HepG2 (cell line): ENCODE data around the gene CYP4F12. TPM values are rescaled to one million over a fixed set of nuclear protein-coding genes. Genes with fewer than 3 reads are reported as not detected.

Source experiments
- CBX1 ChIP-seq: IDR thresholded peaks from one replicate; pipeline ENCODE4 v1.6.1; 2016; ENCODE audit warnings: antibody characterized with exemption, low read depth
- HMGXB4 ChIP-seq, 2 experiments: sonication (generic) in 1 of 2; formaldehyde crosslinking in 1 of 2; IDR thresholded peaks; 2 replicates each; pipeline versions ENCODE4 v1.4.0 to v1.6.1; 2018 to 2020; ENCODE audit warnings: missing genetic modification reagents in 2 of 2, borderline replicate concordance in 1 of 2, low read depth in 1 of 2, mild to moderate bottlenecking in 1 of 2, missing biosample characterization in 1 of 2
- HNF1A ChIP-seq, 2 experiments: sonication (generic) in 1 of 2; formaldehyde crosslinking in 1 of 2; IDR thresholded peaks; 2 replicates each; pipeline versions ENCODE4 v1.4.0 to v1.6.1; 2016 to 2020; ENCODE audit warnings: borderline replicate concordance in 1 of 2, low read depth in 1 of 2, mild to moderate bottlenecking in 1 of 2, missing genetic modification reagents in 1 of 2
- NCOR1 ChIP-seq: fragments of 200-600 bp; sonication (generic); IDR thresholded peaks from 2 replicates; pipeline ENCODE4 v1.7.0; 2017; ENCODE audit warnings: antibody characterized with exemption, low read length, borderline replicate concordance
- PAF1 ChIP-seq: IDR thresholded peaks from 2 replicates; pipeline ENCODE4 v1.6.1; 2016; ENCODE audit warnings: missing genetic modification reagents, missing compliant biosample characterization
- U2AF2 ChIP-seq: fragments of 200-400 bp; formaldehyde crosslinking; IDR thresholded peaks from 2 replicates; pipeline ENCODE4 v1.6.1; 2017; ENCODE audit warnings: low read depth, mild to moderate bottlenecking, low read length
- ZMYM2 ChIP-seq: sonication (generic); formaldehyde crosslinking; IDR thresholded peaks from 2 replicates; pipeline ENCODE4 v1.8.0; 2022; ENCODE audit warnings: mild to moderate bottlenecking, missing genetic modification reagents
- ZNF121 ChIP-seq: sonication (generic); formaldehyde crosslinking; IDR thresholded peaks from 2 replicates; pipeline ENCODE4 v1.5.0; 2020; ENCODE audit warnings: mild to moderate bottlenecking, missing genetic modification reagents
- ZNF20 ChIP-seq: sonication (generic); formaldehyde crosslinking; IDR thresholded peaks from 2 replicates; pipeline ENCODE4 v1.4.0; 2020; ENCODE audit warnings: mild to moderate bottlenecking, moderate library complexity, missing genetic modification reagents
- ZNF275 ChIP-seq: sonication (generic); formaldehyde crosslinking; IDR thresholded peaks from 2 replicates; pipeline ENCODE4 v1.8.0; 2022; ENCODE audit warnings: missing genetic modification reagents, mild to moderate bottlenecking, inconsistent platforms, borderline replicate concordance
- ZNF362 ChIP-seq: sonication (generic); formaldehyde crosslinking; IDR thresholded peaks from 2 replicates; pipeline ENCODE4 v1.4.0; 2020; ENCODE audit warnings: missing genetic modification reagents, mild to moderate bottlenecking, borderline replicate concordance
- ZNF724P ChIP-seq: sonication (generic); formaldehyde crosslinking; IDR thresholded peaks from 2 replicates; pipeline ENCODE4 v1.8.0; 2022; ENCODE audit warnings: missing genetic modification reagents, borderline replicate concordance
- ZNF83 ChIP-seq: sonication (generic); formaldehyde crosslinking; IDR thresholded peaks from 2 replicates; pipeline ENCODE4 v1.4.0; 2020; ENCODE audit warnings: missing genetic modification reagents, mild to moderate bottlenecking, borderline replicate concordance
- ZNF839 ChIP-seq: sonication (generic); formaldehyde crosslinking; IDR thresholded peaks from 2 replicates; pipeline ENCODE4 v1.4.0; 2020; ENCODE audit warnings: missing genetic modification reagents, mild to moderate bottlenecking, borderline replicate concordance
- ZNF878 ChIP-seq: sonication (generic); formaldehyde crosslinking; IDR thresholded peaks from 2 replicates; pipeline ENCODE4 v1.8.1; 2023; ENCODE audit warnings: mild to moderate bottlenecking, missing genetic modification reagents, moderate library complexity
- polyA plus RNA-seq, 8 experiments: library from polyadenylated mRNA; depleted of rRNA in 3 of 8; stranded (reverse) in 7 of 8; unstranded in 1 of 8; fragments of >200 nt; fragmentation: Illumina TruSeq in 4 of 8; extraction: Trizol in 4 of 8; gene quantifications; 2 replicates each; pipeline versions ENCODE4 v1.2.1 to v1.2.3, GENCODE V29; 2011 to 2016; ENCODE audit warnings: low read depth in 4 of 8, missing spikeins in 1 of 8, mixed read lengths in 1 of 8; ENCODE audit not compliant: insufficient read depth in 1 of 8
- total RNA-seq, 5 experiments: library from RNA; depleted of rRNA; stranded (reverse); fragments of >200 nt; fragmentation: Illumina TruSeq; extraction: Trizol; gene quantifications; 2 replicates each; pipeline ENCODE4 v1.2.3, GENCODE V29; 2016; ENCODE audit warnings: low read depth in 1 of 5
- TF ChIP-seq, protein P1 (sequence below): sonication (generic); formaldehyde crosslinking; IDR thresholded peaks from 2 replicates; pipeline ENCODE4 v1.4.0; 2020; ENCODE audit warnings: missing genetic modification reagents, mild to moderate bottlenecking, borderline replicate concordance

Gene CYP4F12
- total and polyA plus RNA-seq, 2 of the 13 experiments (the other 11 are each of a cell fraction or from before 2014, with no cell fraction given) = 29.9 to 30.8 TPM

- TF ChIP-seq HNF1A (IDR thresholded peaks at IDR 0.05; ENCODE audit: low read depth) (no peak), HNF1A (CRISPR knock-in tag; IDR thresholded peaks at IDR 0.05; ENCODE audit: borderline replicate concordance) (0 out of 2 replicates have a peak, but pooled peaks have one; percentile 34), CBX1 (no peak), ZNF20 (no peak), ZNF362 (CRISPR knock-in tag) (0 out of 2 replicates have a peak, but pooled peaks have one; percentile 18), U2AF2 (no peak), NCOR1 (no peak), ZNF724P (CRISPR knock-in tag) (no peak), ZNF275 (0 out of 2 replicates have a peak, but pooled peaks have one; percentile 19), ZNF839 (CRISPR knock-in tag) (no peak), HMGXB4 (CRISPR knock-in tag; IDR thresholded peaks at IDR 0.05; ENCODE audit: borderline replicate concordance in 1 of 2, low read depth in 1 of 2) (peak in 1 of 2 experiments; percentile 18; a peak in 1 of 4 replicates), ZNF121 (CRISPR knock-in tag) (no peak), ZNF878 (CRISPR knock-in tag) (no peak), ZNF83 (CRISPR knock-in tag) (no peak; the same call in 1 of the 2 replicates), ZMYM2 (CRISPR knock-in tag) (no peak), PAF1 (CRISPR knock-in tag) (no peak)
- TF ChIP-seq, protein P1, sequence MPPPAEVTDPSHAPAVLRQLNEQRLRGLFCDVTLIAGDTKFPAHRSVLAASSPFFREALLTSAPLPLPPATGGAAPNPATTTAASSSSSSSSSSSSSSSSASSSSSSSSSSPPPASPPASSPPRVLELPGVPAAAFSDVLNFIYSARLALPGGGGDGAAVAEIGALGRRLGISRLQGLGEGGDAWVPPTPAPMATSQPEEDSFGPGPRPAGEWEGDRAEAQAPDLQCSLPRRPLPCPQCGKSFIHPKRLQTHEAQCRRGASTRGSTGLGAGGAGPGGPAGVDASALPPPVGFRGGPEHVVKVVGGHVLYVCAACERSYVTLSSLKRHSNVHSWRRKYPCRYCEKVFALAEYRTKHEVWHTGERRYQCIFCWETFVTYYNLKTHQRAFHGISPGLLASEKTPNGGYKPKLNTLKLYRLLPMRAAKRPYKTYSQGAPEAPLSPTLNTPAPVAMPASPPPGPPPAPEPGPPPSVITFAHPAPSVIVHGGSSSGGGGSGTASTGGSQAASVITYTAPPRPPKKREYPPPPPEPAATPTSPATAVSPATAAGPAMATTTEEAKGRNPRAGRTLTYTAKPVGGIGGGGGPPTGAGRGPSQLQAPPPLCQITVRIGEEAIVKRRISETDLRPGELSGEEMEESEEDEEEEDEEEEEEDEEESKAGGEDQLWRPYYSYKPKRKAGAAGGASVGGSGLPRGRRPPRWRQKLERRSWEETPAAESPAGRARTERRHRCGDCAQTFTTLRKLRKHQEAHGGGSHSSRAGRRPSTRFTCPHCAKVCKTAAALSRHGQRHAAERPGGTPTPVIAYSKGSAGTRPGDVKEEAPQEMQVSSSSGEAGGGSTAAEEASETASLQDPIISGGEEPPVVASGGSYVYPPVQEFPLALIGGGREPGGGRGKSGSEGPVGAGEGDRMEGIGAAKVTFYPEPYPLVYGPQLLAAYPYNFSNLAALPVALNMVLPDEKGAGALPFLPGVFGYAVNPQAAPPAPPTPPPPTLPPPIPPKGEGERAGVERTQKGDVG (CRISPR knock-in tag) = no peak
These were observed 32.5 kb upstream of the CYP4F12 start, which contains the start of gene CYP4F3 (continued) for GRCh38 chr19:15640294-15640903.
